ENCODE measurements around the gene ORAI1.
"Not testable (repeated sequence)": the region's sequence is repeated elsewhere in the genome, so short reads cannot be mapped to it uniquely, and the experiment has no call there.

The ORAI1 gene

GRCh38 chr12:121603581-121603980 lies 22.7 kb upstream of the ORAI1 start:
- DNase-seq (ENCODE audit: low spot score) = no peak

- DNase-seq (ENCODE audit: low spot score) = no peak
Observed at GRCh38 chr12:121608301-121608700, 18.0 kb upstream of the ORAI1 start.

- no peak for DNase-seq (ENCODE audit: low spot score)
Observed at GRCh38 chr12:121610239-121611149, 15.8 kb upstream of the ORAI1 start.

DNA sequence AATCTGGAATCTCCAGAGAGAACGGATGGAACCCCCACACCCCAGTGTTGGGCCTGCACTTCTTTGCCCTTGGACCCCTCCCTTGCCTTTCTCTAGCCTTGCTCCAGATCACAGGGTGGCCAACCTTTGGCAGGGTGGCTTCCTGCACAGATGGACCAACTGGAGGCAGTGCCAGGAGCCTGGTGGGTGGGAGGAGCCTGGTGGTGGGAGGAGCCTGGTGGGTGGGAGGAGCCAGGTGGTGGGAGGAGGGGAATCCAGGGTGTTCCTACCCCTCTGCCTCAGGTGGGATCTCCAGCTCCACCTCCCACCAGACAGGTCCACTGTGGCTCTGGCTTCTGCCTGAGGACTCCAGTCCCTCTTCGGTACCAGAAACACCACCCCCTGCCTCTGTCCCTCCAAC lies 15.0 kb upstream of the ORAI1 start:
- DNase-seq (ENCODE audit: low spot score) = no peak

DNA sequence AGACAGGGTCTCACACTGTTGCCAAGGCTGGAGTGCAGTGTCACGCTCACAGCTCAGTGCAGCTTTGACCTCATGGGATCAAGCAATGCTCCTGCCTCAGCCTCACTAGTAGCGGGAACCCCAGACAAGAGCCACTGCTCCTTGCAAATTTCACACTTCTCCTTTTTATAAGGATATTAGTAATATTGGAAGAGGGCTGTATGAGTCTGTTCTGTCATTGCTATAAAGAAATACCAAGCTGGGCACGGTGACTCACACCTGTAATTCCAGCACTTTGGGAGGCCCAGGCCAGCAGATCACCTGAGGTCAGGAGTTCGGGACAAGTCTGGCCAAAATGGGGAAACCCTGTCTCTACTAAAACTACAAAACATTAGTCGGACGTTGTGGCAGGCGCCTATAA lies 12.9 kb upstream of the ORAI1 start:
- DNase-seq (ENCODE audit: low spot score) = no peak

DNA sequence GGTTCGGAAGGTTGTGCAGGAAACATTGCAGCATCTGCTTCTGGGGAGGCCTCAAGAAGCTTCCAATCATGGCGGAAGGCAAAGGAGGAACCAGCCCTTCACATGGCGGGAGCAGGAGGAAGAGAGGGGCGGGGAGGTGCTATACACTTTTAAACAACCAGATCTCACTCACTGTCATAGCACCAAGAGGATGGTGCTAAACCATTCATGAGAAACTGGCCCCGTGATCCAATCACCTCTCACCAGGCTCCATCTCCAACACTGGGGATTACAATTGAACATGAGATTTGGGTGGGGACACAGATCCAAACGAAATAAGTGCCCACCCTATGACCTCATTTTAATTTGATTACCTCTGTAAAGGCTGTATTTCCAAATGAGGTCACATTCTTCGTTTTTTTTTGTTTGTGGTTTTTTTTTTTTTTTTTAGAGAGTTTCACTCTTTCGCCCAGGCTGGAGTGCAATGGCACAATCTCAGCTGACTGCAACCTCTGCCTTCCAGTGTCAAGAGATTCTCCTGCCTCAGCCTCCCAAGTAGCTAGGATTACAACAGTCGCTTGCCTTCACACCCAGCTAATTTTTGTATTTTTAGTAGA lies 11.4 kb upstream of the ORAI1 start:
- no peak for DNase-seq (ENCODE audit: low spot score)

- no peak for DNase-seq (ENCODE audit: low spot score)
Observed at GRCh38 chr12:121618659-121619233, 7.6 kb upstream of the ORAI1 start.

DNA sequence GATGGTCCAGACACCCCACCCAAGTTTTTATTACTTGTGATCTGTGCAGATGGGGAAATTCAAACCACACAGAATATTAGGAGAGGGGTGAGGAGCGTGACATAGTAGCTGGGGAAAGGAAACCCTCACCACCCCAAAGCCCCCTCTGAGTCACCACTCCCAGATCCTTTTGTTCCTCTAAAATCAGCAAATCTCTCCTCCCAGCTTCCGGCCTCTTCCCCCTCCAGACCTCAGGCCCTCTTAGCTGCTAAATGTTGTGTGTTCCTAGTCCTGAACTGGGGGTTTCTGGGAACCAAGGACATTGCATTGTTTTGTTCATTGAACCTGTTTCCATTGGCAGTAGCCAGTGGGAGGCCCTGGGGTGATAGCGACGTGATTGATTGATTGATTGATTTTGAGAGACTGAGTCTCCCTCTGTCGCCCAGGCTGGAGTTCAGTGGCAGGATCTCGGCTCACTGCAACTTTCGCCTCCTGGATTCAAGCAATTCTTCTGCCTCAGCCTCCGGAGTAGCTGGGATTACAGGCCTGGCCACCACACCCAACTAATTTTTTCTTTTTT lies 5.9 kb upstream of the ORAI1 start:
- no peak for DNase-seq (ENCODE audit: low spot score)

- DNase-seq (ENCODE audit: low spot score) = peak; percentile 56
Observed at GRCh38 chr12:121626853-121627640, 717 bp downstream of the ORAI1 start.

DNA sequence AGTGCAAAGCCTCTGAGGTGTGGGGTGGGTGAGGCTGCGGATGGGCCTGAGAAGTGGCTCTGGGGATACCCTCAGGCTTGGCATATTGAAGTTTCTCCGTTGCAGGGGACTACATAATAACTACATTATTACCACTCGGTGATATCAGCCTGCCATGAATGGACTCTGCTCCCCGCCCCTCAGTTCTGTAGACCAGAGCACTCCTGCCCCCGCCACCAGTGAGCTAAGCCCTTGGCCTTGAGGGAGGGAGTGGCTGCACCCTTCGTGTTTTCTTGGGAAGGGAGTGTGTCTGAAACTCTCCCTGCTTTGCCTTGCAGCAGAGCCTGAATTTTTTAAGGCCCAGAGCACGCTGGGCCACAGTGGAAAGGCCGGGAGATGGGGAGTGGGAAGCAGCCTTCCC lies 1.7 kb downstream of the ORAI1 start:
- DNase-seq (ENCODE audit: low spot score) = no peak

- no peak for DNase-seq (ENCODE audit: low spot score)
Observed at GRCh38 chr12:121628536-121628935, 2.2 kb downstream of the ORAI1 start.

DNA sequence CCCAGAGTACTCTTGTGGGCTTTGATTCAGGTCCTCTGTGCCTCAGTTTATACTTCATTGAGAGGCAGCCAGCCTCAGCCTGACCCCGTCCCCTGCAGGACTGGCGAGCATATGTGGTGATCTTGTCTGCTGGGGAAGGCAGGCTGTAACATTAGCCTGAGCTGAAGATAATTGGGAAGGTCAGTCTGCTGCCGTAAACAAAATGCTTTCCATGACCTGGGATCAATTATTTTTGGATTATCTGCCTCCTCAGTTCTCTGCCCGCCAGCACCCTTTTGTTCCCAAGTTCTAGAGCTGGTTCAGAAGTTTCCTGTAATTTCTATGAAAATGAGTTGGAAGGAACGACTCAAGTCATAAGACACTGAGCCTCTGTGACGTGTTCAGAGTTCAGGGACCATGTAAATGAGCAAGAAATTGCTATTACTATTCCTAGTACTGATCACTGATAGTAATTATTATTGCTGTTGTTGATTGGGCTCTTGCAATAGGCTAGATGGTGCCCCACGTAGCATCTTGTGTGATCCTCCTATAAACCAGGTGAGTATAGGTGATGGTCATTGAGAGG lies 4.5 kb downstream of the ORAI1 start:
- DNase-seq (ENCODE audit: low spot score) = no peak

GRCh38 chr12:121632069-121632970 lies 6.0 kb downstream of the ORAI1 start:
- DNase-seq (ENCODE audit: low spot score) = no peak

DNA sequence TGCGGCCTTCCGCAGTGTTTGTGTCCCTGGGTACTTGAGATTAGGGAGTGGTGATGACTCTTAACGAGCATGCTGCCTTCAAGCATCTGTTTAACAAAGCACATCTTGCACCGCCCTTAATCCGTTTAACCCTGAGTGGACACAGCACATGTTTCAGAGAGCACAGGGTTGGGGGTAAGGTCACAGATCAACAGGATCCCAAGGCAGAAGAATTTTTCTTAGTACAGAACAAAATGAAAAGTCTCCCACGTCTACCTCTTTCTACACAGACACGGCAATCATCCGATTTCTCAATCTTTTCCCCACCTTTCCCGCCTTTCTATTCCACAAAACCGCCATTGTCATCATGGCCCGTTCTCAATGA lies 7.5 kb downstream of the ORAI1 start:
- not testable (repeated sequence) for DNase-seq (ENCODE audit: low spot score)

DNA sequence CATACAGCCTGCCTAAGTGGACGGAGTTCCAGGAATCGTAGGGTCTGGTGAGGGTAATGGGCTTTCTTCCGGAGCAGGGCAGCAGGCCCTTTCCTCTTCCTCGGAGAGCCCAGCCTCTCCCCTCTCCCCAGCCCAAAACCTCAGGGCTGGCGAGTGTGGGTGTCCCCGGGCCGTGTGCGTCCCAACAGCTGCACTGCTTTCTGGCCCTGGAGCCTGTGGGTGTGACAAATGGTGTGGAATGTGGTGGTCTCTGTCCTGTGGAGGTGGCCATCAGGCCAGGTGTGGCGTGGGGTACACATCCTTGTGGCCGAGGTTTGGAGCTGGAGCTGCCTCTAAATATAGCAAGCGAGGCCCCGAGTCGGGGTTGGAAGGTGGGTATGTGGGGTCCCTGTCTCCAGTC lies 8.5 kb downstream of the ORAI1 start:
- DNase-seq (ENCODE audit: low spot score) = no peak

DNA sequence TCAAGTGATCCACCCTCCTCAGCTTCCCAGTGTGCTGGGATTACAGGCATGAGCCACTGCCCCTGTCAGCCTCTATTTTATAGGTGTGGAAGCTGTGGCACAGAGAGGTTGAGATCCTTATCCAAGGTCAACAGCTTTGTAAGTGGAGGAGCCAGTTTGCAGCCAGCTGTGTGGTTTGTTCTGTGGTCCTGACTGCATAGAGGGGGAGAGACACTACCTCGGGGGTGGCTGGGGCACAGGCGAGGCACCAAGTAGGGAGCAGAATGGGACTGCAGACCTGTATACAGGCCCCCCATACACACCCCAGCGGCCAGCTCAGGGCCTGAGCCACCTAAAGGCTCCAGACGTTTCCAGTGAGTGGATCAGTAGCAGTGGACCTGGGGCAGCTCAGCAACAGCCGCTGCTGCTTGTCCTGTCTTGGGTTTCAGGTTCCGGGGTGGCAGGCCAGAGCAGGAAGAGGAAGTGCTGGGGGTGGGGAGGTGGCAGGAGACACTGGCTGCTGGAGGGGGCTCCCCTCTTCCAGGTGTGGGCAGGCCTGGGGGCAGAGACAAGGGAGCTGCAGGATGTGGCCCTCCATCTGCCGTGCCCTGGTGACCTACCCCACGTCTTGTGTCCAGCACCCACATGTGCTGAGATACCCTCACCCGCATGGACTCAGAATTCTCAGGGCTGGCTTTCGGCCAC lies 11.0 kb downstream of the ORAI1 start:
- no peak for DNase-seq (ENCODE audit: low spot score)

DNA sequence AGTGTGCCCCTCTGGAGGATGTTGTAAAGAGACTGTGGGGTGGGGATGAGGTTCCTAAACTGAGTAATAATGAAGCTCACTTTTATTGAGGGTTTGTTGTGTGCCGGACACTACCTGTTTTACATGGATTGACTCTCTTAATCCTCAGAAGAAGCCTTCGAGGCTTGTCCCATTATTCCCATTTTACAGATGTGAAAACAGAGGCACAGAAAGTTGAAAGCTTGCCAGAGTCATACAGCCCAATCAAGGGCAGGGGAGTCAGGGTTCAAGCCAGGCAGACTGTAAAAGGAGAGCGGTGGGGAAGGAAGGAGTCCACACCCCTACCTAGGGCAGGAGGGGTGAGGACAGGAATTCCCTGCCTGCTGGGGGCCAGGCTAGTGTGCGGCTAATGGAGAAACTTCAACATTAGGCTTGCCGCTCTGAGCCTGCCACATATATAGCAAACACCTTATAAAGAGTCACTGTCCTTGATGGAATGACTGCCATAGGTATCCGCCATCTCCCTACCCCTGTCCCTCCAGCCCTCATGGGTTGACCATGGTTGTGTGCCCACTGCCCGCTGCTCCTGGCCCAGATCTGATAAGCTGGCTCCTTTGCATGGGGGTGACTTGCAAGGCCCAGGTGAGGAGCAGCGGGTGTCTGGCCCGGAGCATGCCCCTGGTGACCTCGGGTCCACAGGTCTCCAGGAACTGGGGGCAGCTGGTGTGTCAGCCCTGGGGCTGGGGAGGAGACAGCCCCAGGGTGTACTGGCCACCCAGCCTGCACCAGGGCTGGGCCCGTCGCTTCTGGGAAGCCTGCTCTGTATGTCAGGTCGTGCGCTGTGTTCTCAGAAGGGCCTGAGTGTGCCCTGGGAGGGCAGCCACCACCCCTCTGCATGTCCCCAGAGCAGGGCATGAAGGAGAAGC lies 12.2 kb downstream of the ORAI1 start:
- DNase-seq (ENCODE audit: low spot score) = no peak

DNA sequence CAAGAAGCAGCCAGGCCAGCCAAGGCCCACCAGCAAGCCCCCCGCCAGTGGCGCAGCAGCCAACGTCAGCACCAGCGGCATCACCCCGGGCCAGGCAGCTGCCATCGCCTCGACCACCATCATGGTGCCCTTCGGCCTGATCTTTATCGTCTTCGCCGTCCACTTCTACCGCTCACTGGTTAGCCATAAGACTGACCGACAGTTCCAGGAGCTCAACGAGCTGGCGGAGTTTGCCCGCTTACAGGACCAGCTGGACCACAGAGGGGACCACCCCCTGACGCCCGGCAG lies 15.0 kb downstream of the ORAI1 start:
- no peak for DNase-seq (ENCODE audit: low spot score)

GRCh38 chr12:121648458-121649028 lies 22.2 kb downstream of the ORAI1 start:
- DNase-seq (ENCODE audit: low spot score) = no peak
